ENCODE measurements around the gene CXCR4. TPM values are rescaled to one million over a fixed set of nuclear protein-coding genes. Genes with fewer than 3 reads are reported as not detected.

The CXCR4 gene
- total RNA-seq, 1 donor from 2014 or later = 88.8 TPM

DNA sequence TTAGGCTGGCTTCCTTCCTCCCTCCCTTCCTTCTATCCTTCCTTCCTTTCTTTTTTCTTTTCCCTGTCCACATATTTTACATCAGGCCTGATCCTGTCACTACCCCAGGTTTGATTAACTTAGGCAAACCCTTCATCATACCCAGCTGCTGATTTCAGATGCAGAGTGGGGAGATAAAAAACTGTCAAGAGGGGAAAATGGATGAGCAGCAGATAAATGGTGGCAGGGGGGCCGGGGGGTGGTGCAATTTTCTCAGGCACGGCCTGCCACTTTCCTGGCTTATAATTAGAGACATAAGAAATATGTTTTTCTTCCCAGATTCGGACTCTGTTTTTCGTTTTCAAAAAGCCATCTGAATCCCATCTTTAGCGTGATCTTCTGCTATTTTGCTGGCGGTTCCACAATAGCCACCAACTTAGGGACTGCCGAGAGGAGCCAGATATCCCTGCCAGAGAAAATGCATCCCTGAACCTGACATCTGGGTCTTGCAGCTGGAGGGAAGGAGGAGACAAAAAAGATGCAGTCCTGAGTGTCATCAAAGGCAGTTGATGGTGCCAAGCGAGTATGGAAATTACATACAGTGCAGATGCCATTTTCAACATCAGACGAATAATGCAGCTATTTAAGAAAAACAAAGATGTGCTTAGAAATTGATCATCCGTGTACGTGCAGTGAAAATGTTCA is 49.9 kb downstream of the CXCR4 start:
- H3K27me3 Mint-ChIP-seq = no peaks in the 10 kb centered on the region
- intact Hi-C loops (cut with micrococcal nuclease) = no loop called here
- H3K36me3 Mint-ChIP-seq (ENCODE audit: low read depth) = peaks cover 10% of the 10 kb centered on the region
- no peak overlapping the region for H3K4me3 Mint-ChIP-seq
- H3K4me1 Mint-ChIP-seq = peaks cover 53% of the 10 kb centered on the region
- peaks cover 16% of the 10 kb centered on the region for H3K9me3 Mint-ChIP-seq
- peak overlapping the region; percentile 65 for H3K27ac Mint-ChIP-seq
- DNase-seq = no peak

DNA sequence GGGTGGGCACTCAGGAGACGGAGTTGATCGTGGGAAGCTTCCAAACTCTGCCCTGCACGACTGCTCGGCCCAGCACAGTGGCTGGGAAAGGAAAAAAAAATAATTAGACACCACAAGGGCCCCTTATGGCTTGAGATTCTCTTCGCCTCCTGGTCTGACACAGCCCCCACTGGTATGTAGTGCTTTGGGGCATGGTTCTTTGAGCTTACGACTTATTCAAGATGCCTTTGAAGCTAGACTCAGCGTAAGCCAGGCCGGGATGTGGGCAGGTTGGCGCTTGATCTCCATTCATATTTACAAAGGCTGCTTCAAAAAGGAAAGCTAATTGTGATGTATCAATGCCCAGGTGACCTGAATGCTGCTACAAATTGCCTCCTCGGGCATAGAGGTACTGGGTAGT is 50.5 kb downstream of the CXCR4 start:
- Mint-ChIP-seq H3K27me3 (no peaks in the 10 kb centered on the region), H3K4me3 (no peak overlapping the region), H3K9me3 (peaks cover 15% of the 10 kb centered on the region), H3K36me3 (ENCODE audit: low read depth) (peaks cover 10% of the 10 kb centered on the region), H3K4me1 (peaks cover 56% of the 10 kb centered on the region), H3K27ac (no peak overlapping the region)
- intact Hi-C loops (cut with micrococcal nuclease) = no loop called here
- no peak for DNase-seq

- H3K27ac Mint-ChIP-seq = no peak overlapping the region
- no peak for DNase-seq
- H3K27me3 Mint-ChIP-seq = no peaks in the 10 kb centered on the region
- peaks cover 61% of the 10 kb centered on the region for H3K4me1 Mint-ChIP-seq
- intact Hi-C loops (cut with micrococcal nuclease) = no loop called here
- H3K4me3 Mint-ChIP-seq = no peak overlapping the region
- H3K36me3 Mint-ChIP-seq (ENCODE audit: low read depth) = peaks cover 14% of the 10 kb centered on the region
- H3K9me3 Mint-ChIP-seq = peaks cover 22% of the 10 kb centered on the region
Measured at GRCh38 chr2:136065907-136066306, 52.0 kb downstream of the CXCR4 start.

GRCh38 chr2:136065384-136065783 is 52.6 kb downstream of the CXCR4 start:
- Mint-ChIP-seq H3K9me3 (peaks cover 23% of the 10 kb centered on the region), H3K4me3 (peak overlapping the region; percentile 3), H3K36me3 (ENCODE audit: low read depth) (peaks cover 13% of the 10 kb centered on the region), H3K27ac (no peak overlapping the region), H3K4me1 (peaks cover 63% of the 10 kb centered on the region), H3K27me3 (no peaks in the 10 kb centered on the region)
- intact Hi-C loops (cut with micrococcal nuclease) = no loop called here
- DNase-seq = no peak

Other genes with a start within 250 kb of the CXCR4 start
- gene MCM6, start 241.7 kb downstream of the CXCR4 start, total RNA-seq = 196 and 197 TPM in 2 replicates
- 153 and 160 TPM in 2 replicates for gene DARS1, start 132.5 kb downstream of the CXCR4 start, total RNA-seq